Measurements from ENCODE around the gene RNF123. TPM values are rescaled to one million over a fixed set of nuclear protein-coding genes. Genes with fewer than 3 reads are reported as not detected.
"Not testable (repeated sequence)": the region's sequence is repeated elsewhere in the genome, so short reads cannot be mapped to it uniquely, and the experiment has no call there.

The RNF123 gene
- total RNA-seq, 3 donors from 2014 or later (not counting 1 experiment from before 2014, with no cell fraction given), result 48.5 to 58.7 (median 55.6) TPM

GRCh38 chr3:49747792-49748480 is 58.6 kb downstream of the RNF123 start:
- no peak for ATAC-seq
- intact Hi-C loops (cut with micrococcal nuclease), result no loop called here
- TF ChIP-seq CTCF (IDR thresholded peaks at IDR 0.05), result no peak
- Histone ChIP-seq H3K27me3 (ENCODE audit: control insufficient read depth, insufficient read depth, low read length) (no peaks in the 10 kb centered on the region), H3K4me3 (ENCODE audit: low read length) (no peak overlapping the region), H3K4me1 (ENCODE audit: control insufficient read depth, insufficient read depth, low read length) (no peaks in the 10 kb centered on the region), H3K9me3 (ENCODE audit: control insufficient read depth, insufficient read depth, low read length) (no peaks in the 10 kb centered on the region), H3K36me3 (ENCODE audit: control insufficient read depth, insufficient read depth, low read length) (peaks cover 23% of the 10 kb centered on the region), H3K27ac (ENCODE audit: low read length) (no peak overlapping the region)
- Mint-ChIP-seq H3K27me3 (ENCODE audit: low read depth in 2 of 2) (no peaks in the 10 kb centered on the region), H3K9me3 (no peaks in the 10 kb centered on the region), H3K36me3 (peaks cover 9% of the 10 kb centered on the region), H3K27ac (peak overlapping the region in 1 of 2 donors; percentile 56), H3K4me3 (no peak overlapping the region), H3K4me1 (peaks cover 10 to 12% of the 10 kb centered on the region in 2 donors)
- 97% methylated on average over 13 of the region's 13 CpGs for WGBS (ENCODE audit: insufficient coverage)
- no peak for DNase-seq

- intact Hi-C loops (cut with micrococcal nuclease); H3K4me3 Mint-ChIP-seq; H3K27me3 Mint-ChIP-seq (ENCODE audit: low read depth in 2 of 2); H3K36me3 Mint-ChIP-seq; DNase-seq; H3K9me3 ChIP-seq (ENCODE audit: control insufficient read depth, insufficient read depth, low read length); H3K9me3 Mint-ChIP-seq; ATAC-seq; H3K27me3 ChIP-seq (ENCODE audit: control insufficient read depth, insufficient read depth, low read length); H3K27ac Mint-ChIP-seq; H3K4me3 ChIP-seq (ENCODE audit: low read length); H3K4me1 ChIP-seq (ENCODE audit: control insufficient read depth, insufficient read depth, low read length); H3K27ac ChIP-seq (ENCODE audit: low read length): not testable (repeated sequence)
- WGBS (ENCODE audit: insufficient coverage), result 94% methylated on average over 5 of the region's 5 CpGs
- peaks cover 18 to 20% of the 10 kb centered on the region in 2 donors for H3K4me1 Mint-ChIP-seq
- H3K36me3 ChIP-seq (ENCODE audit: control insufficient read depth, insufficient read depth, low read length), result peaks cover 23% of the 10 kb centered on the region
Observed at GRCh38 chr3:49748874-49749273, 59.5 kb downstream of the RNF123 start.

- H3K4me3 Mint-ChIP-seq, result no peak overlapping the region
- peaks cover 12 to 20% of the 10 kb centered on the region in 2 donors for H3K4me1 Mint-ChIP-seq
- ATAC-seq (no peak), DNase-seq (no peak)
- H3K36me3 Mint-ChIP-seq, result no peaks in the 10 kb centered on the region
- H3K27me3 ChIP-seq (ENCODE audit: control insufficient read depth, insufficient read depth, low read length), result no peaks in the 10 kb centered on the region
- no peaks in the 10 kb centered on the region for H3K9me3 Mint-ChIP-seq
- WGBS (ENCODE audit: insufficient coverage), result 97% methylated on average over 4 of the region's 4 CpGs
- no peak overlapping the region for H3K4me3 ChIP-seq (ENCODE audit: low read length)
- no peak overlapping the region for H3K27ac Mint-ChIP-seq
- H3K27me3 Mint-ChIP-seq (ENCODE audit: low read depth in 2 of 2), result no peaks in the 10 kb centered on the region
- no peaks in the 10 kb centered on the region for H3K4me1 ChIP-seq (ENCODE audit: control insufficient read depth, insufficient read depth, low read length)
- no peak for TF ChIP-seq CTCF (IDR thresholded peaks at IDR 0.05)
- intact Hi-C loops (cut with micrococcal nuclease), result no loop called here
- no peak overlapping the region for H3K27ac ChIP-seq (ENCODE audit: low read length)
- no peaks in the 10 kb centered on the region for H3K9me3 ChIP-seq (ENCODE audit: control insufficient read depth, insufficient read depth, low read length)
- H3K36me3 ChIP-seq (ENCODE audit: control insufficient read depth, insufficient read depth, low read length), result peaks cover 19% of the 10 kb centered on the region
Observed at GRCh38 chr3:49750056-49750455, 60.7 kb downstream of the RNF123 start.

- Histone ChIP-seq H3K27ac (ENCODE audit: low read length) (no peak overlapping the region), H3K4me3 (ENCODE audit: low read length) (no peak overlapping the region), H3K9me3 (ENCODE audit: control insufficient read depth, insufficient read depth, low read length) (no peaks in the 10 kb centered on the region), H3K4me1 (ENCODE audit: control insufficient read depth, insufficient read depth, low read length) (no peaks in the 10 kb centered on the region), H3K36me3 (ENCODE audit: control insufficient read depth, insufficient read depth, low read length) (peaks cover 15% of the 10 kb centered on the region), H3K27me3 (ENCODE audit: control insufficient read depth, insufficient read depth, low read length) (no peaks in the 10 kb centered on the region)
- intact Hi-C loops (cut with micrococcal nuclease), result no loop called here
- no peaks in the 10 kb centered on the region for H3K36me3 Mint-ChIP-seq
- no peaks in the 10 kb centered on the region for H3K9me3 Mint-ChIP-seq
- H3K27me3 Mint-ChIP-seq (ENCODE audit: low read depth in 2 of 2), result no peaks in the 10 kb centered on the region
- H3K4me3 Mint-ChIP-seq, result no peak overlapping the region
- DNase-seq, result no peak
- H3K27ac Mint-ChIP-seq, result no peak overlapping the region
- no peak for ATAC-seq
- H3K4me1 Mint-ChIP-seq, result peaks cover 20 to 28% of the 10 kb centered on the region in 2 donors
- 96% methylated on average over 2 of the region's 4 CpGs for WGBS (ENCODE audit: insufficient coverage)
- no peak for TF ChIP-seq CTCF (IDR thresholded peaks at IDR 0.05)
Observed at GRCh38 chr3:49751501-49751900, 62.1 kb downstream of the RNF123 start.
